GM18909 (cell line): ENCODE measurements around the gene ACER3.
"Not testable (repeated sequence)": the region's sequence is repeated elsewhere in the genome, so short reads cannot be mapped to it uniquely, and the experiment has no call there.

Source experiments
- ATAC-seq: cut with Tn5 transposase; IDR thresholded peaks from one replicate; pipeline ENCODE4 v1.9.1; 2021; ENCODE audit warnings: mild to moderate bottlenecking; ENCODE audit not compliant: unreplicated experiment, poor library complexity

The ACER3 gene

GRCh38 chr11:77031599-77031998 lies 170.9 kb downstream of the ACER3 start:
- ATAC-seq = no peak

GRCh38 chr11:77035039-77035438 lies 174.3 kb downstream of the ACER3 start:
- ATAC-seq = no peak

GRCh38 chr11:77035580-77035979 lies 174.9 kb downstream of the ACER3 start:
- ATAC-seq = no peak

GRCh38 chr11:77036398-77036797 lies 175.7 kb downstream of the ACER3 start:
- ATAC-seq = no peak

GRCh38 chr11:77037057-77037456 lies 176.3 kb downstream of the ACER3 start:
- no peak for ATAC-seq

- no peak for ATAC-seq
These were observed 177.5 kb downstream of the ACER3 start for GRCh38 chr11:77038029-77038824.

GRCh38 chr11:77038825-77039326 lies 178.2 kb downstream of the ACER3 start:
- no peak for ATAC-seq

- ATAC-seq = no peak
These were observed 179.0 kb downstream of the ACER3 start for GRCh38 chr11:77039491-77040400.

GRCh38 chr11:77040401-77040777 lies 179.7 kb downstream of the ACER3 start:
- no peak for ATAC-seq

- no peak for ATAC-seq
These were observed 180.2 kb downstream of the ACER3 start for GRCh38 chr11:77040889-77041288.

- ATAC-seq = no peak
These were observed 181.5 kb downstream of the ACER3 start for GRCh38 chr11:77042111-77042726.

- no peak for ATAC-seq
These were observed 183.6 kb downstream of the ACER3 start for GRCh38 chr11:77044356-77044755.

GRCh38 chr11:77044886-77045285 lies 184.2 kb downstream of the ACER3 start:
- ATAC-seq = no peak

GRCh38 chr11:77046060-77046501 lies 185.4 kb downstream of the ACER3 start:
- ATAC-seq = no peak

- ATAC-seq = peak; percentile 88
These were observed 186.5 kb downstream of the ACER3 start for GRCh38 chr11:77047007-77047927.

GRCh38 chr11:77047928-77048446 lies 187.3 kb downstream of the ACER3 start:
- ATAC-seq = not testable (repeated sequence)

GRCh38 chr11:77049026-77049425 lies 188.3 kb downstream of the ACER3 start:
- ATAC-seq = no peak

GRCh38 chr11:77051511-77051910 lies 190.8 kb downstream of the ACER3 start:
- no peak for ATAC-seq

GRCh38 chr11:77052518-77052917 lies 191.8 kb downstream of the ACER3 start:
- ATAC-seq = no peak
